C4-2B (cell line): ENCODE measurements around the gene SLC25A33.
"Not testable (repeated sequence)": the region's sequence is repeated elsewhere in the genome, so short reads cannot be mapped to it uniquely, and the experiment has no call there.

Experiments
- H3K27ac ChIP-seq: fragments of 450-650 bp; 2 replicates; pipeline ENCODE4 v1.5.1; 2017
- ZFX ChIP-seq: fragments of 450-650 bp; IDR thresholded peaks from 2 replicates; pipeline ENCODE4 v1.6.1; 2017
- TF ChIP-seq, protein P1 (sequence below): fragments of 450-650 bp; conservative IDR thresholded peaks from 2 replicates; pipeline ENCODE4 v1.5.1; 2017; ENCODE audit warnings: mild to moderate bottlenecking

The SLC25A33 gene

DNA sequence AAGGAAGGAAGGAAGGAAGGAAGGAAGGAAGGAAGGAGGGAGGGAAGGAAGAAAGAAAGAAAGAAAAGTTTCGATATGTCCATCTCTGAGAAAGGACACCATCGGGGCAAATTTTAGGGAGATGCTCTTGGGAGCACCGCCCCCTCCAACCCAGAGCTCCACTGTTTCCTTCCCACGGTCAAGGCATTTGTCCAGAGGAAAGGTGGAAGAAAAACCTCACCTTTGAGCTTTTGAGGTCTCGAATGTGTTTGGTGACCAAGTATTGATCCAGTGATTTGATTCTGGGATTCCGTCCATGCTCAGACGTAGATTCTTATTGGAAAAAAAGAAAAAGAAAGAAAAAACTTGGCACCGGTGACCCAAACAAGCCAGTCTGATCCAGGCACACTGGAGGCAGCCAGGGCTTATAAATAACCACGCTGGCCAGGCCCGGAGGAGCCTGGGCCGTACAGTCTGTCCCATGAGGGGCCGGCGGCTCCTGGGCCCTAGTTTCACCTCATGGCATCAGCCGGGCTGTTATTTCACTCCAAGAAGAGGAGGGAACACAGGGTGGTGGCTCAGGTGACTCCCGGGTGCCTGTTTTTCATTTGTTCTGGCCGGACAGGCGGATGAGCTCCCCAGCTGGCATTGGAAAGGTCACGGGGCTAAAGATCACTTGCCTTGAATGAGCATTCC lies 36.1 kb upstream of the SLC25A33 start:
- TF ChIP-seq ZFX = no peak
- TF ChIP-seq, protein P1, sequence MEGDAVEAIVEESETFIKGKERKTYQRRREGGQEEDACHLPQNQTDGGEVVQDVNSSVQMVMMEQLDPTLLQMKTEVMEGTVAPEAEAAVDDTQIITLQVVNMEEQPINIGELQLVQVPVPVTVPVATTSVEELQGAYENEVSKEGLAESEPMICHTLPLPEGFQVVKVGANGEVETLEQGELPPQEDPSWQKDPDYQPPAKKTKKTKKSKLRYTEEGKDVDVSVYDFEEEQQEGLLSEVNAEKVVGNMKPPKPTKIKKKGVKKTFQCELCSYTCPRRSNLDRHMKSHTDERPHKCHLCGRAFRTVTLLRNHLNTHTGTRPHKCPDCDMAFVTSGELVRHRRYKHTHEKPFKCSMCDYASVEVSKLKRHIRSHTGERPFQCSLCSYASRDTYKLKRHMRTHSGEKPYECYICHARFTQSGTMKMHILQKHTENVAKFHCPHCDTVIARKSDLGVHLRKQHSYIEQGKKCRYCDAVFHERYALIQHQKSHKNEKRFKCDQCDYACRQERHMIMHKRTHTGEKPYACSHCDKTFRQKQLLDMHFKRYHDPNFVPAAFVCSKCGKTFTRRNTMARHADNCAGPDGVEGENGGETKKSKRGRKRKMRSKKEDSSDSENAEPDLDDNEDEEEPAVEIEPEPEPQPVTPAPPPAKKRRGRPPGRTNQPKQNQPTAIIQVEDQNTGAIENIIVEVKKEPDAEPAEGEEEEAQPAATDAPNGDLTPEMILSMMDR = no peak
- no peak overlapping the region for H3K27ac ChIP-seq

DNA sequence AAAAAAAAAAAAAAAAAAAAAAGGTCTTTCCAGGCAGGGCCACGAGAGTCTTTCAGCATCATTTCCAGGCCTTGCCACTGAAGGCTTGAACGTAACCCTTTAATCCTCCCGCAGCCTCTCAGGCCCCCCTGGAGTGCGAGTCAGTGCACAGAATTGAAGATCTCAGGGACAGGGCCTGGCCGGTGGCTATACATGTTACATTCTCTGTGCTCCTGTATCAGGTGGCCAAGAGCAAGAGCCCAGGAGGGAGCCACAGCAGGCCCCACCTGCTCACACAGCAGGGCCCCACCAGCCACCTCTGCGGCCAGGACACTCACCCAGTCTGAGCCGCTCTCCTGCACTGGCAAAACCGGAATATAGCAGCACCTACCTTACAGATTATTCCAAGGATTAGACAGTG lies 34.1 kb upstream of the SLC25A33 start:
- TF ChIP-seq ZFX = no peak
- TF ChIP-seq, protein P1 = no peak
- H3K27ac ChIP-seq = no peak overlapping the region

GRCh38 chr1:9506901-9507300 lies 32.4 kb upstream of the SLC25A33 start:
- TF ChIP-seq, protein P1 = no peak
- no peak for TF ChIP-seq ZFX
- H3K27ac ChIP-seq = no peak overlapping the region

- TF ChIP-seq ZFX = no peak
- H3K27ac ChIP-seq = no peak overlapping the region
Measured at GRCh38 chr1:9510130-9510529, 29.1 kb upstream of the SLC25A33 start.

GRCh38 chr1:9515550-9515949 lies 23.7 kb upstream of the SLC25A33 start:
- not testable (repeated sequence) for H3K27ac ChIP-seq

- no peak for TF ChIP-seq ZFX
- TF ChIP-seq, protein P1 = no peak
- H3K27ac ChIP-seq = no peak overlapping the region
Measured at GRCh38 chr1:9518454-9518998, 20.7 kb upstream of the SLC25A33 start.

- TF ChIP-seq, protein P1 = no peak
- no peak for TF ChIP-seq ZFX
- no peak overlapping the region for H3K27ac ChIP-seq
Measured at GRCh38 chr1:9520411-9520810, 18.9 kb upstream of the SLC25A33 start.

GRCh38 chr1:9529190-9529589 lies 10.1 kb upstream of the SLC25A33 start:
- H3K27ac ChIP-seq = no peak overlapping the region
- TF ChIP-seq ZFX = no peak
- TF ChIP-seq, protein P1 = no peak
